Transverse colon (tissue), 4 donors: ENCODE data around the gene MCUB.

Experiments
- POLR2A ChIP-seq: fragments of 450-650 bp; IDR thresholded peaks from one replicate; pipeline ENCODE4 v1.6.1; 2016; ENCODE audit warnings: antibody characterized with exemption, mild to moderate bottlenecking, moderate library complexity
- POLR2AphosphoS5 ChIP-seq, 3 donors: sonication (generic); formaldehyde crosslinking; IDR thresholded peaks; one replicate each; pipeline ENCODE4 v1.6.1; 2016; ENCODE audit warnings: antibody characterized with exemption in 3 of 3
- TF ChIP-seq, protein P1 (sequence below), 5 experiments: fragments of 200-600 bp in 3 of 5; fragments of 450-650 bp in 2 of 5; sonication (generic) in 3 of 5; IDR thresholded peaks; 1 replicate in 2 of 5; 2 replicates in 3 of 5; pipeline ENCODE4 v1.5.1; 2016 to 2017; ENCODE audit warnings: antibody characterized with exemption in 5 of 5, inconsistent platforms in 3 of 5, mild to moderate bottlenecking in 2 of 5, moderate library complexity in 1 of 5

DNA sequence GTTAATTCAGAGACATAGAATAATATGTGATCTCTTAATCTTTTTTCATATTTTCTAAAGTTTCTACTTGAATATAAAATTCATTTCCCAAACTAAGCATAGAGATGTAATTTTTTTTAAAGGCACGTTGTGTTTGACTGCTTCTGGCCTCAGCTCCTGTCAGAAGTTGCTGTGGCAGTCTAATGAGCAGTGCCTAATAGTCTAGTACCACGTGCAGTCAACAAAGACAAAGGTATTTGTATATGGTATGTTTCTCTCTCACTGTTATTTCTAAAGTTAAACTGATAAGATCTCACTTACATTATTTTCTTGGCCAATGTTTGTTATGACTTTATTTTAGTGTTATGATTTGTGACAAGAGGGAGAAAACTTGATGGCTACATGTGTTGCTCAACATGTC, 48.6 kb upstream of the MCUB start:
- TF ChIP-seq, protein P1, sequence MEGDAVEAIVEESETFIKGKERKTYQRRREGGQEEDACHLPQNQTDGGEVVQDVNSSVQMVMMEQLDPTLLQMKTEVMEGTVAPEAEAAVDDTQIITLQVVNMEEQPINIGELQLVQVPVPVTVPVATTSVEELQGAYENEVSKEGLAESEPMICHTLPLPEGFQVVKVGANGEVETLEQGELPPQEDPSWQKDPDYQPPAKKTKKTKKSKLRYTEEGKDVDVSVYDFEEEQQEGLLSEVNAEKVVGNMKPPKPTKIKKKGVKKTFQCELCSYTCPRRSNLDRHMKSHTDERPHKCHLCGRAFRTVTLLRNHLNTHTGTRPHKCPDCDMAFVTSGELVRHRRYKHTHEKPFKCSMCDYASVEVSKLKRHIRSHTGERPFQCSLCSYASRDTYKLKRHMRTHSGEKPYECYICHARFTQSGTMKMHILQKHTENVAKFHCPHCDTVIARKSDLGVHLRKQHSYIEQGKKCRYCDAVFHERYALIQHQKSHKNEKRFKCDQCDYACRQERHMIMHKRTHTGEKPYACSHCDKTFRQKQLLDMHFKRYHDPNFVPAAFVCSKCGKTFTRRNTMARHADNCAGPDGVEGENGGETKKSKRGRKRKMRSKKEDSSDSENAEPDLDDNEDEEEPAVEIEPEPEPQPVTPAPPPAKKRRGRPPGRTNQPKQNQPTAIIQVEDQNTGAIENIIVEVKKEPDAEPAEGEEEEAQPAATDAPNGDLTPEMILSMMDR (IDR thresholded peaks at IDR 0.05): no peak
- TF ChIP-seq POLR2AphosphoS5 (IDR thresholded peaks at IDR 0.05) (no peak), POLR2A (no peak)
